AG04449 (cell line): ENCODE results near the gene CYP4A22.
"Not testable (repeated sequence)": the region's sequence is repeated elsewhere in the genome, so short reads cannot be mapped to it uniquely, and the experiment has no call there.

ENCODE experiments used
- CTCF ChIA-PET: fragments of 350-600 bp; formaldehyde crosslinking; extraction: SDS; loops from one replicate; lab custom pipeline; 2021; ENCODE audit warnings: antibody characterized with exemption; lab: Yijun Ruan, JAX
- POLR2A ChIA-PET: fragments of 400-600, 350-600 bp; formaldehyde crosslinking; extraction: SDS; loops from one replicate; lab custom pipeline; 2020; ENCODE audit warnings: antibody characterized with exemption, inconsistent platforms; lab: Yijun Ruan, JAX
- DNase-seq: peaks from one replicate; pipeline ENCODE4 v3.0.0-alpha.2; 2010; ENCODE audit warnings: low read depth, low spot score
- H3K4me3 ChIP-seq: 2 replicates; pipeline ENCODE4 v1.5.1; 2011; ENCODE audit warnings: low read depth, mild to moderate bottlenecking, control low read depth, low read length
- TF ChIP-seq, protein P1 (sequence below): IDR thresholded peaks from one replicate; pipeline ENCODE4 v1.5.1; 2011; ENCODE audit warnings: mild to moderate bottlenecking, moderate library complexity, low read length, control low read depth, inconsistent platforms; ENCODE audit not compliant: insufficient read depth; ENCODE audit errors: missing control alignments

CYP4A22 gene

GRCh38 chr1:47143654-47144053 lies 6.4 kb downstream of the CYP4A22 start:
- DNase-seq, H3K4me3 ChIP-seq, POLR2A ChIA-PET, CTCF ChIA-PET: not testable (repeated sequence)
- TF ChIP-seq, protein P1, sequence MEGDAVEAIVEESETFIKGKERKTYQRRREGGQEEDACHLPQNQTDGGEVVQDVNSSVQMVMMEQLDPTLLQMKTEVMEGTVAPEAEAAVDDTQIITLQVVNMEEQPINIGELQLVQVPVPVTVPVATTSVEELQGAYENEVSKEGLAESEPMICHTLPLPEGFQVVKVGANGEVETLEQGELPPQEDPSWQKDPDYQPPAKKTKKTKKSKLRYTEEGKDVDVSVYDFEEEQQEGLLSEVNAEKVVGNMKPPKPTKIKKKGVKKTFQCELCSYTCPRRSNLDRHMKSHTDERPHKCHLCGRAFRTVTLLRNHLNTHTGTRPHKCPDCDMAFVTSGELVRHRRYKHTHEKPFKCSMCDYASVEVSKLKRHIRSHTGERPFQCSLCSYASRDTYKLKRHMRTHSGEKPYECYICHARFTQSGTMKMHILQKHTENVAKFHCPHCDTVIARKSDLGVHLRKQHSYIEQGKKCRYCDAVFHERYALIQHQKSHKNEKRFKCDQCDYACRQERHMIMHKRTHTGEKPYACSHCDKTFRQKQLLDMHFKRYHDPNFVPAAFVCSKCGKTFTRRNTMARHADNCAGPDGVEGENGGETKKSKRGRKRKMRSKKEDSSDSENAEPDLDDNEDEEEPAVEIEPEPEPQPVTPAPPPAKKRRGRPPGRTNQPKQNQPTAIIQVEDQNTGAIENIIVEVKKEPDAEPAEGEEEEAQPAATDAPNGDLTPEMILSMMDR, result peak; percentile 17

GRCh38 chr1:47146495-47146894 lies 9.3 kb downstream of the CYP4A22 start:
- POLR2A ChIA-PET, DNase-seq, CTCF ChIA-PET, H3K4me3 ChIP-seq: not testable (repeated sequence)

GRCh38 chr1:47147047-47147785 lies 10.0 kb downstream of the CYP4A22 start:
- H3K4me3 ChIP-seq, result no peak overlapping the region
- TF ChIP-seq, protein P1, result no peak
- no peak for DNase-seq
- CTCF ChIA-PET, result no interaction called here
- POLR2A ChIA-PET, result no interaction called here

- CTCF ChIA-PET, result interaction anchor here (2.1 kb wide), 1 partner anchor 26 kb away, joined by 5 read pairs; no protein-coding TSS in a partner anchor
- DNase-seq, H3K4me3 ChIP-seq, POLR2A ChIA-PET: not testable (repeated sequence)
Measured at GRCh38 chr1:47149162-47149561, 11.9 kb downstream of the CYP4A22 start.

GRCh38 chr1:47156457-47156856 lies 19.2 kb downstream of the CYP4A22 start:
- POLR2A ChIA-PET, H3K4me3 ChIP-seq, DNase-seq: not testable (repeated sequence)
- CTCF ChIA-PET, result interaction anchor here (1.4 kb wide), 1 partner anchor 18 kb away, joined by 4 read pairs; no protein-coding TSS in a partner anchor

GRCh38 chr1:47157957-47158356 lies 20.7 kb downstream of the CYP4A22 start:
- CTCF ChIA-PET, result interaction anchor here (1.6 kb wide), 1 partner anchor 18 kb away, joined by 4 read pairs; no protein-coding TSS in a partner anchor
- H3K4me3 ChIP-seq, POLR2A ChIA-PET, DNase-seq: not testable (repeated sequence)

DNA sequence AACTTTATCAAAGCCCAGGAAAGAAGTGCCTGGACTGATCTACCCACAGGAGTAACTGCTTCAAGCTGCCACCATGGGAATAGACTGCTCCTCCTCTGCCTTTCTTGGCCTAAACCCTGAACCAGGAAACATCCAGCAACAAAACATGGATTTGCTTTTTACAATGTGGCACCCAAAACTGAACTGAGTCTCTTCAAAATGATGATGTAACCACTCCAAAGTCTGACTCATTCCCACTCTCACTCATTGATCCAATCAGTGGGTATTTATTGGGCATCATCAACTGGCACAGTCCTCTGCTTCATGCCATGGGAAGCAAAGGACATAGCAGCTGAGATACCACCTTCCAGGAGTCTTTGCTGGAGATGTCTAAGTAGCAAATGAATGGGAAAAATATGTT lies 23.5 kb downstream of the CYP4A22 start:
- POLR2A ChIA-PET, result no interaction called here
- CTCF ChIA-PET, result no interaction called here
- TF ChIP-seq, protein P1, result no peak
- no peak for DNase-seq
- no peak overlapping the region for H3K4me3 ChIP-seq

- ChIA-PET POLR2A (no interaction called here), CTCF (no interaction called here)
- TF ChIP-seq, protein P1, result no peak
- H3K4me3 ChIP-seq, result no peak overlapping the region
- DNase-seq, result no peak
Measured at GRCh38 chr1:47161298-47162040, 24.2 kb downstream of the CYP4A22 start.
